Testis (tissue), 3 donors: ENCODE measurements around the gene PAN3. TPM values are rescaled to one million over a fixed set of nuclear protein-coding genes. Genes with fewer than 3 reads are reported as not detected.
A peak's percentile ranks its signal among the peaks of the same experiment; 100 is the strongest.
"Not testable (repeated sequence)": the region's sequence is repeated elsewhere in the genome, so short reads cannot be mapped to it uniquely, and the experiment has no call there.

Experiments
- DNase-seq: peaks from one replicate; pipeline ENCODE4 v3.0.0-alpha.2; 2019
- H3K27ac ChIP-seq, 2 donors: fragments of 200-600 bp; sonication (generic); one replicate each; pipeline ENCODE4 v1.5.1; 2019
- H3K27me3 ChIP-seq: fragments of 200-600 bp; sonication (generic); one replicate; pipeline ENCODE4 v1.5.1; 2019
- H3K36me3 ChIP-seq: fragments of 200-600 bp; sonication (generic); one replicate; pipeline ENCODE4 v1.5.1; 2017; ENCODE audit warnings: low read depth; ENCODE audit errors: missing control alignments
- H3K4me1 ChIP-seq: fragments of 200-600 bp; sonication (generic); one replicate; pipeline ENCODE4 v1.5.1; 2019
- H3K4me3 ChIP-seq, 2 donors: fragments of 200-600 bp; sonication (generic); one replicate each; pipeline ENCODE4 v1.5.1; 2017 to 2019
- H3K9me3 ChIP-seq: fragments of 200-600 bp; sonication (generic); one replicate; pipeline ENCODE4 v1.5.1; 2017
- CTCF ChIP-seq, 3 experiments: fragments of 450-650 bp in 2 of 3; fragments of 200-600 bp in 1 of 3; sonication (generic) in 1 of 3; IDR thresholded peaks; one replicate each; pipeline ENCODE4 v1.5.1; 2016 to 2019; ENCODE audit warnings: antibody characterized with exemption in 3 of 3, mild to moderate bottlenecking in 2 of 3, moderate library complexity in 1 of 3
- POLR2A ChIP-seq: fragments of 450-650 bp; IDR thresholded peaks from one replicate; pipeline ENCODE4 v1.6.1; 2017; ENCODE audit warnings: antibody characterized with exemption, mild to moderate bottlenecking, moderate library complexity
- WGBS, 2 donors: methylation state at CpG; one replicate each; pipeline ENCODE4 v1.1.5; 2018; 5-methylcytosine and 5-hydroxymethylcytosine counted together
- intact Hi-C: fragments of 100-400 bp; cut with DNase I; formaldehyde crosslinking; loops from one replicate; pipeline ENCODE4 v1.15.1; 2023; ENCODE audit warnings: low total_unique reads
- polyA plus RNA-seq: library from polyadenylated mRNA; stranded (reverse); fragments of 350-450 nt; fragmentation: Illumina TruSeq; extraction: RNeasy Lipid Tissue Mini Kit (QIAGEN cat#74804); gene quantifications from one replicate; pipeline ENCODE4 v1.2.3, GENCODE V29; 2014; ENCODE audit warnings: low read depth, low replicate concordance; ENCODE audit not compliant: insufficient read depth
- total RNA-seq, 2 donors: library from RNA; depleted of rRNA; stranded (reverse); fragments of >200 nt; gene quantifications; one replicate each; pipeline ENCODE4 v1.2.3, GENCODE V29; 2016

PAN3 gene
- total and polyA plus RNA-seq, 3 donors from 2014 or later: 30.2 to 76.2 (median 74.8) TPM

GRCh38 chr13:28094306-28094705 lies 44.0 kb upstream of the PAN3 start:
- TF ChIP-seq POLR2A: no peak
- TF ChIP-seq CTCF (IDR thresholded peaks at IDR 0.05): no peak
- no peaks in the 10 kb centered on the region for H3K27me3 ChIP-seq
- DNase-seq: no peak
- H3K4me1 ChIP-seq: no peaks in the 10 kb centered on the region
- no peaks in the 10 kb centered on the region for H3K9me3 ChIP-seq
- H3K27ac ChIP-seq: no peak overlapping the region
- H3K36me3 ChIP-seq: no peaks in the 10 kb centered on the region
- 72 to 73% methylated on average over 4 of the region's 4 CpGs for WGBS, 2 donors
- no peak overlapping the region for H3K4me3 ChIP-seq
- intact Hi-C loops: no loop called here

DNA sequence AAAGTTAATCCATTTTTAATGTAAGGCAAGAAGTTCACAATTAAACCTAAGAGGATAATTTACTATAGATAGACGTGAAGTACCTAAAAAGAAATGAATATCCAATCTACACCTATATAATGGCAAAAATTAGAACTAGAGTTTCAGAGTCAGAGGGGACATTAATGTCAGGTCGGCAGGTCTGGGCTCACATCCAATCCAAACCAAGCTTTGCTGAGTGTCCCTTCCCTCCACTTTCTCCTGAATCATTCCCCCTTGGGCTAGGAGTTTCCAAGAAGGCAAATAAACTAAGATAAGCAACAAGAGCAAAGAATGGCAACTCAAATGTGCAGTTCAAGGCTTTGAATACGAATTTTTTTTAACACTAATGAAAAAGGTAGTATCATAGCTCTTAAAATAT lies 40.8 kb upstream of the PAN3 start:
- Histone ChIP-seq H3K27me3 (no peaks in the 10 kb centered on the region), H3K27ac (no peak overlapping the region), H3K36me3 (no peaks in the 10 kb centered on the region), H3K4me3 (no peak overlapping the region), H3K9me3 (no peaks in the 10 kb centered on the region), H3K4me1 (no peaks in the 10 kb centered on the region)
- no peak for DNase-seq
- WGBS, 2 donors: 60 to 71% methylated on average over 3 of the region's 3 CpGs
- intact Hi-C loops: no loop called here
- TF ChIP-seq CTCF (IDR thresholded peaks at IDR 0.05) (no peak), POLR2A (no peak)

DNA sequence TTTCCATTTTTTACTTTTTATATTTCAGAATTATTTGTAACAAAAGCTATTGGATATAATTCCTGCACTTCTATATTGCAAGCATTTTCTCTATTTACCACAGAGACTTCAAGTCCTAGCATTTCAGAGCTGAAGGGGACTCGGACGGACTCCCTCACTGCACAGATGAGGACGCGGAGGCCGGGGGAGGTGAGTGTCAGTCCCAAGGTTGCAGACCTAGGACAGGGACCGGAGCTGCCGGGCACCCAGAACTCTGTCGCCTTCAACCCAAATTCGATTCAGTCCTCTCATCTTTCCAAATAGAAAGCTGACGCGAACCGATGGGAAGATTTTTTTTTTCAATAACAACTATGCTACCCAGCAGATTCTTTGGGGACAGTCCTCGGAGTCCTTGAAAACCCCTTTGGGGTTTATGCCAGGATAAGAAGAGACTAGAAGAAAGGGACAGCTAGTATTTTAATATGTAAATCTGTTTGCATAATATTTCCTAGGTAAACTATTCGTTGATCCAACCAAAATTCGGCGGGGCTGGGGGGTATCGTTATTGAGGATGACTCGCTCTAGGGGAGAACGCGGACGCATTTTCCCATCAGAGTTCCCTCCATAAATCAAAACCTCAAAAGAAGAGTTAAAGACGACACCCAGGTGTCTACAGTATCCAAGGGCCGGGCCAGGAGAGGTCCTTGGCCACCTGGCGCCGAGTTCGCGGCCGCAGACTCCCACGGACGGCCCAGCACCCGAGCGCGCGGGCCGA lies 38.8 kb upstream of the PAN3 start:
- TF ChIP-seq POLR2A (no peak), CTCF (IDR thresholded peaks at IDR 0.05) (no peak)
- no peaks in the 10 kb centered on the region for H3K4me1 ChIP-seq
- no peaks in the 10 kb centered on the region for H3K9me3 ChIP-seq
- no peaks in the 10 kb centered on the region for H3K27me3 ChIP-seq
- DNase-seq: no peak
- no peak overlapping the region for H3K27ac ChIP-seq
- peak overlapping the region; percentile 53 to 58 for H3K4me3 ChIP-seq
- intact Hi-C loops: no loop called here
- no peaks in the 10 kb centered on the region for H3K36me3 ChIP-seq
- WGBS, 2 donors: 9 to 14% methylated on average over 23 to 35 of the region's 35 CpGs

DNA sequence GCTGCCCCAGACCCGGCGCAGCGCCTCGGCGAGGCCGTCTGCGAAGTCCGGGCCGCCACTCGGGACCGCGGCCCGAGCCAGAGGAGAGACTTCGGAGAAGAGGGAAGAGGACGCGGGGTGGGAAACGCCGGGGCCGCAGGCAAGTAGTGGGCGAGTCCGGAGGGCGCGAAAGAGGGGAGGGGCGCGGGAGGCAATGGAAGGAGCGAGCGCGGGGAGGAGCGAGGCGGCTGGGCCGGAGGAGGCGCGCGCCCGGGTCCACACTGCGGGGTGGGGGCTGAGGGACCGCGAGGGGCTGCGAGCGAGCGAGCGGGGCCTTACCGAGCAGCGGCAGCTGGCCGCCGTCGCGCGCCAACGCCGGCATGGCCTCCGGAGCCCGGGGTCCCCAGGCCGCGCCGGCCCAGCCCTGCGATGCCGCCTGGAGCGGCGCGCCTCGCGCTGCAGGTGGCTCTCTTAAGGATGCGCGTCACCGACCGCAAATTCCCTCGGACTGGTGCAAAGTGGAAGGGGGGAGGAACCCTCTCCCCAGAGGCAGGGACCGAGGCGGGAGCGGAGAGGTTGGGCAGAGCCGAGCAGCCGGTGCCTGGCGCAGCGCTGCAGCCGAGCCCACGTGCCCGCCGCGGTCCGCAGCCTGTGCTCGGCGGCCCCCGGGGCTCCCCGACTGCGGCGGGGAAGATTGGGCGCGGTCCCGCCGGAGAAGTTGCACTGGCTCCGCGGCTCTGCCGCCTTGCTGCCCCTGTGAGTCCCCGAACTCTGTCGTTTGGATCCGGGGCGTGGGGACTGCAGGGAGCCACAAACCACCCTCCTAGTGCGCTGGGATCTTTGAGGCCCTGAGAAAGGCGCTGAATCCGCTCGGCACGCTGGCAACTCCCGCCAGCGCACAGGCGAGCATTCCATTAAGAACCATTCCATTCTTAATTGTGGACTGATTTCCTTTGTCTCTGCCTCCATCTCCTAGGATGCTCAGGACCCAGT lies 37.9 kb upstream of the PAN3 start, which contains the start of gene FLT3:
FLT3 (minus strand) TSS at position 427 of the 972 bp plus-strand sequence; CDS start at position 361, 66 bp downstream.
- 1 to 2% methylated on average over 25 to 96 of the region's 106 CpGs for whole genome bisulfite sequencing, 2 donors
- no peak within 1 kb of the TSS for H3K27ac ChIP-seq

DNA sequence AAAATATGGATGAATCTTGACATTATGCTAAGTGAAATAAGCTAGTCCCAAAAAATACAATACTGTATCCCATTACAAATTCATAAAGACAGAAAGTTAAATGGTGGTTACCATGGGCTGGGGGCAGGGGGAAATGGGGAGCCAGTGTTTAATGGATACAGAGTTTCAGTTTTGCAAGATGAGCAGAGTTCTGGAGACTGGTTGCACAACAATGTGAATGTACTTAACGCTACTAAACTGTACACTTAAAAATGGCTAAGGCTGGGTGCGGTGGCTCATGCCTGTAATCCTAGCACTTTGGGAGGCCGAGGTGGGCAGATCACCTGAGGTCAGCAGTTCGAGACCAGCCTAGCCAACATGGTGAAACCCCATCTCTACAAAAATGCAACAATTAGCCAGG lies 36.5 kb upstream of the PAN3 start:
- WGBS, 2 donors: 59 to 83% methylated on average over 4 of the region's 4 CpGs

More for the DNA sequence above, 37.9 kb upstream of the PAN3 start, which contains the start of gene FLT3:
- H3K4me1 ChIP-seq: no peaks in the 10 kb centered on the region
- H3K4me3 ChIP-seq: peak within 1 kb of the TSS; percentile 53 to 58
- intact Hi-C loops: no loop called here
- H3K36me3 ChIP-seq: no peaks in the 10 kb centered on the region
- DNase-seq: peak; percentile 59
- no peaks in the 10 kb centered on the region for H3K27me3 ChIP-seq
- TF ChIP-seq POLR2A: no peak
- TF ChIP-seq CTCF (IDR thresholded peaks at IDR 0.05): no peak
- no peaks in the 10 kb centered on the region for H3K9me3 ChIP-seq

More for the DNA sequence above, 36.5 kb upstream of the PAN3 start:
- H3K4me1 ChIP-seq, H3K36me3 ChIP-seq, H3K27me3 ChIP-seq, DNase-seq, H3K27ac ChIP-seq, intact Hi-C loops, H3K9me3 ChIP-seq, H3K4me3 ChIP-seq: not testable (repeated sequence)
